Epithelial cell of proximal tubule (primary cell): ENCODE results near the gene AZI2. TPM values are rescaled to one million over a fixed set of nuclear protein-coding genes. Genes with fewer than 3 reads are reported as not detected.

Source experiments
- DNase-seq: peaks from one replicate; pipeline ENCODE4 v3.0.0-alpha.2; 2011; ENCODE audit warnings: low read depth
- H3K4me3 ChIP-seq: 2 replicates; pipeline ENCODE4 v1.5.1; 2011; ENCODE audit warnings: low read depth, mild to moderate bottlenecking, low read length
- CTCF ChIP-seq: conservative IDR thresholded peaks from 2 replicates; pipeline ENCODE4 v1.5.1; 2012; ENCODE audit warnings: low read depth, mild to moderate bottlenecking, low read length
- total RNA-seq: library from RNA; depleted of rRNA; stranded (reverse); fragments of >200 nt; gene quantifications from 2 replicates; pipeline ENCODE4 v1.2.3, GENCODE V29; 2015

The AZI2 gene
- total RNA-seq, 1 donor from 2014 or later = 17.5 TPM

- no peak for DNase-seq
- H3K4me3 ChIP-seq = no peak overlapping the region
These were observed 56.0 kb downstream of the AZI2 start for GRCh38 chr3:28292622-28293021.

GRCh38 chr3:28291577-28291976, 57.0 kb downstream of the AZI2 start:
- no peak for DNase-seq
- no peak overlapping the region for H3K4me3 ChIP-seq
- no peak for TF ChIP-seq CTCF

More at GRCh38 chr3:28292622-28293021, 56.0 kb downstream of the AZI2 start:
- no peak for TF ChIP-seq CTCF

- DNase-seq = no peak
- no peak overlapping the region for H3K4me3 ChIP-seq
- TF ChIP-seq CTCF = no peak
These were observed 57.7 kb downstream of the AZI2 start for GRCh38 chr3:28290863-28291300.

- TF ChIP-seq CTCF = no peak
- no peak for DNase-seq
- no peak overlapping the region for H3K4me3 ChIP-seq
These were observed 61.6 kb downstream of the AZI2 start for GRCh38 chr3:28287046-28287445.

GRCh38 chr3:28286595-28286994, 62.0 kb downstream of the AZI2 start:
- DNase-seq = no peak
- TF ChIP-seq CTCF = peak; percentile 61
- no peak overlapping the region for H3K4me3 ChIP-seq

GRCh38 chr3:28280781-28281180, 67.8 kb downstream of the AZI2 start:
- TF ChIP-seq CTCF = no peak
- DNase-seq = no peak
- H3K4me3 ChIP-seq = no peak overlapping the region

GRCh38 chr3:28279770-28280169, 68.9 kb downstream of the AZI2 start:
- DNase-seq = no peak
- H3K4me3 ChIP-seq = no peak overlapping the region
- no peak for TF ChIP-seq CTCF
